Stimulated activated CD8-positive, alpha-beta memory T cell treated with anti-CD3 and anti-CD28 coated beads, Interleukin-15, amount 100 ng/mL, for 1 hour (primary cell): Measurements from ENCODE around the gene PTPN1.

ENCODE experiments used
- DNase-seq: peaks from one replicate; pipeline ENCODE4 v3.0.0-alpha.2; 2020; ENCODE audit warnings: low read depth

Gene PTPN1

DNA sequence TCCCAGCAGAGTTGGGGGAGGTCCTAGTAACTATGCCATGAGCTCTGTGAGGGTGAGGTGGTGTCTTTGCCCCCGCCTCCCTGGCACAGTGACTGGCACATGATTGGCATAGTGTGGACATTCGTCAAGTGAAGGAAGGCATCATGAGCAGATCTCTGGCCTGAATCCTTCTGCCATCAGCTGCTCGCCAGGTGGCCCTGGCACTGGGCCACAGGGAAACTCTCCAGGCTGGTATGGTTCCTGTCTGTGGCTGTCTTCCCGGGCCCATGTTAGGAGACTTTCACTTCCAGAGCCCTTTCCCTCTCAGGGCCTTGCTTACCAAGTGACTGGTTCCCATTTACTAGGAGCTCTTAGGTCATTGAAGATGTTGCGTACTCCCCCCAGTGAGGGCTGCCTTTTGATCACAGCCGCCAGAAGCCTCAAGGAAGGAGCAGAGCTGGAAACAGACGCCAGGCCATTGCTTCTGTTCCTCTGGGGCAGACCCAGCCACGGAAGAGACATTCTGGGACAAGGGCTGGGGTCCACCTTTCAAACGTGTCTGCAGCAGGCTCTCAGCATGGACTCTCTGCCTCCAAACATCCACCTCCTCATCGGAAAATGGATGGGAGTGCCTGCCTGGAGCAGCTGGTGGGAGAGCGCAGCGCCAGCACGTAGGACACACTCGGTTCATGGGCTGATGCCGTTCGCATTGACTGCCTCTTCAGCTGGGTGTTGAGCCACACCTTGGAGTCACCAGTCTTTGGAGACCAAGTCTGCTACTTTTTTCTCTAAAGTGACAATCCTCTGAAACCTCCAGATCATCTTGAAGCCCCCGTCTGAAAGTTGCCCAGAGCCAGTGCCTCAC lies 67.2 kb downstream of the PTPN1 start:
- DNase-seq: no peak

DNA sequence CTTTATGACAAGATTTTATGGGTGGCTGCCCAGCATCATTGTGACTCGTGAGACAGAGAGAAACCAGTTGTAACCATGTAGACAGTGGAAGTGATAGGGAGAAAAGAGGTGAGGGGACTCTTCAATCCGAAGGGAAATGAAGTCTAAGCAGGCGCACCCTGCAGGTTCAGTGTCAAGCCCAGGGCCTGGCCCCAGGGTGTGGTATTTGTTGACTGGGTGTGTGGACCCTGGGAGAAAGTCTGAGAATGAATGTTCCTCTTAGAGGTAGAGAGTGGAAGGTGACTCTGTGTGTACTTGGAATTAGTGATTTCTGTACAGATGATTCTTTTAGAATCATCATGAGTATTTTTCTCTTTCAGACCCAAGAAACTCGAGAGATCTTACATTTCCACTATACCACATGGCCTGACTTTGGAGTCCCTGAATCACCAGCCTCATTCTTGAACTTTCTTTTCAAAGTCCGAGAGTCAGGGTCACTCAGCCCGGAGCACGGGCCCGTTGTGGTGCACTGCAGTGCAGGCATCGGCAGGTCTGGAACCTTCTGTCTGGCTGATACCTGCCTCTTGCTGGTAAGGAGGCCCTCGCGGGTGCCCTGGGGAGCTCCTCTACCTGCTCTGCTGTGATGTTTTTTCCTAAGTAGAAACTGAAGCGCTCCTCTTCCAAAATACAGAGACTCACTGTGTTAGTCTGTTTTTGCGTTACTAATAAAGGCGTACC lies 68.0 kb downstream of the PTPN1 start:
- DNase-seq: no peak

DNA sequence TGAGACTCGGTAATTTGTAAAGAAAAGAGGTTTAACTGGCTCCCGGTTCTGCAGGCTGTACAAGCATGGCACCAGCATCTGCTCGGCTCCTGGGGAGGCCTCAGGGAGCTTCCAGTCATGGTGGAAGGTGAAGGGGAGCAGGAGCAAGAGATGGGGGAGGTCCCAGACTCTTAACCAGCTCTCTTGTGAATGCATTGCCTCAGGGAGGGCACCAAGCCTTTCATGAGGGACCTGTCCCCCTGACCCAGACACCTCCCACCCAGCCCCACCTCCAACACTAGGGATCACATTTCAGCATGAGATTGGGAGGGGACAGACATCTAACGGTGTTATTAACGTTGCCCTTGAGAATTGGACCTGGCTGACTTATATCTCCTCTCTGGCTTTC lies 68.6 kb downstream of the PTPN1 start:
- DNase-seq: no peak

DNA sequence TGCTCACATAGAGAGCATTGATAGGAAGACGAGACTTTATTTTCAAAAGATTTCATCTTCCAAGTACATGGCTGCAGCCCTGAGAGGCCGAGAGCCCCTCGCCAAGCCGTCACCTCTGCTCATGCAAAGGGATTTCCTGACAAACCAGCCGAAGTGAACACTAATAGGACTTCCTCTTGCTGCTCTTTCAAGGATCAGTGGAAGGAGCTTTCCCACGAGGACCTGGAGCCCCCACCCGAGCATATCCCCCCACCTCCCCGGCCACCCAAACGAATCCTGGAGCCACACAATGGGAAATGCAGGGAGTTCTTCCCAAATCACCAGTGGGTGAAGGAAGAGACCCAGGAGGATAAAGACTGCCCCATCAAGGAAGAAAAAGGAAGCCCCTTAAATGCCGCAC lies 69.3 kb downstream of the PTPN1 start:
- no peak for DNase-seq

DNA sequence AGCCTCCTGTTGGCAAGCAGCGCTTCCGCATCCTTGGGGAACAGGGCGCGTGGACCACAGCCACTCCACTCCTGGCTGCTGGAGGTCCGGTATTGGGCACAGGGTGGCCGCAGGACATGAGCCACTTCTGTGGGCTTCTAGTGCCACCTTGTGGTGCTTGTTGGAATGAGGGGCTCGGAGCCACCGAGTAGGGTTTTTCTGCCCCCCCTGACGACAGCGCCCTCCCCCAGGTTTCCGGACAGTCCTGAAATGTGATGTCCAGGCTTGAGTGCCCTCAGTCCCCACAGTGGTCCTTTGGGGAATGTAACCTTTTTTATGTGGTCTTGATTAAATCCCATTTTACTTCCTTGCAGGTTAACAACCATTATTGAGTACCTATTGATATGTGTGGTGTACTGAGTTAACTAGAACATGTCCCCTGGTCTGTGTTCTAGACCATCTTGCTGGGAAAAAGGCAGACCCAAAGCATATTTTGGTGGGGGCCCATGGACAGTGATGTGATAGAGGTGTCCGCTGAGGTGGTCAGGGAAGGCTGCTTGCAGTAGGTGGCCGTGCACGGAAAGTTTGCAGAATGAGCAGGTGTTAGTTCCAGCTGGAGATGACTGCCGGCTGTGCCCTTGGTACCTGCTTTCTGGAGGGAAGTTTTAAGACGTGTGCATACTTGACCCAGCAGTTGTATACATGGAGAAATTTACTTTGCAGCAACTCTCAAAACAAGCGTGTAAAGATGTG lies 70.0 kb downstream of the PTPN1 start:
- no peak for DNase-seq

DNA sequence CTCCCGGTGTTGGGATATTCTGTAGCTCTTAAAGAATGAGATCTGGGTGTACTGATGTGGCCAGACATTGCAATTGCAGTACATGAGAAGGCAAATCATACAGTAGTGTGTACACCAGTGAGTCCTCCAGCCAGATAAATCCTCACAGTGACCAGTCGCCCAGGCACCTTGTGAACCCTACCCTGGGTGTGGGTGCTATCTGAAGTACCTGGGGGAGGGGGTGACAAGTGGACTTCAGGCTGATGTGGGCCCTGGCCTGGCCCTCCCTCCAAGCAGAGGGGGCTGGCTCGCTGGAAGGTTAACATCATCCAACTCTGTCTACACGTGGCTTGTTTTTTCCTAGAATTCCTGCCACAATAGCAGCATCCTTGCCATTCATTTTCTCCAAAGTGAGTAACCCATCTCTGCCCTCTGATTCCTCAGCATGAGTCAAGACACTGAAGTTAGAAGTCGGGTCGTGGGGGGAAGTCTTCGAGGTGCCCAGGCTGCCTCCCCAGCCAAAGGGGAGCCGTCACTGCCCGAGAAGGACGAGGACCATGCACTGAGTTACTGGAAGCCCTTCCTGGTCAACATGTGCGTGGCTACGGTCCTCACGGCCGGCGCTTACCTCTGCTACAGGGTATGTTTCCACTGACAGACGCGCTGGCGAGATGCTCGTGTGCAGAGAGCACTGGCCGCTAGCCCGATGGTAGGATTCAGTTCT lies 70.8 kb downstream of the PTPN1 start:
- no peak for DNase-seq

DNA sequence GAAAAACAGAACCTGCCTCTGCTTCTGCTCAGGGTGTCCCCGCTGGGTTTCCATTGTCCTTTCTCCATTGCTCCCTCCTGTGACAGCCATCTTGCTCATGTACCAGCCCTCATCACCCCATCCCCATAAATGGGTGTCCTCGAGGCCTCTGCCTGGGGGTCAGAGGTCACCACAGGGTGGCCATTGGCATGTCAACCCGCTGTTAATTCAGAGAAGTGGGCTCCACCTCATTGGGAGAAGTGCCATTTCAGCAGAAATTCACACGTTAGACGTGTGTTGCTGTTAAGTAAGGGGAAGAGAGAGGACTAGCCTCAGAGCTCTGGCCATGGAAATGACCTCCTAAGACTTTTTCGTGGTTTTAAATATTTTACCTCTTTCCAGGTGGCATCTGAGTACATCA lies 71.9 kb downstream of the PTPN1 start:
- DNase-seq: no peak

DNA sequence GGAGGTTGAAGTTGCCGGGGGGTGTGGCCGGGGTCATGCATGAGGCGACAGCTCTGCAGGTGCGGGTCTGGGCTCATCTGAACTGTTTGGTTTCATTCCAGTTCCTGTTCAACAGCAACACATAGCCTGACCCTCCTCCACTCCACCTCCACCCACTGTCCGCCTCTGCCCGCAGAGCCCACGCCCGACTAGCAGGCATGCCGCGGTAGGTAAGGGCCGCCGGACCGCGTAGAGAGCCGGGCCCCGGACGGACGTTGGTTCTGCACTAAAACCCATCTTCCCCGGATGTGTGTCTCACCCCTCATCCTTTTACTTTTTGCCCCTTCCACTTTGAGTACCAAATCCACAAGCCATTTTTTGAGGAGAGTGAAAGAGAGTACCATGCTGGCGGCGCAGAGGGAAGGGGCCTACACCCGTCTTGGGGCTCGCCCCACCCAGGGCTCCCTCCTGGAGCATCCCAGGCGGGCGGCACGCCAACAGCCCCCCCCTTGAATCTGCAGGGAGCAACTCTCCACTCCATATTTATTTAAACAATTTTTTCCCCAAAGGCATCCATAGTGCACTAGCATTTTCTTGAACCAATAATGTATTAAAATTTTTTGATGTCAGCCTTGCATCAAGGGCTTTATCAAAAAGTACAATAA lies 72.5 kb downstream of the PTPN1 start:
- DNase-seq: no peak

DNA sequence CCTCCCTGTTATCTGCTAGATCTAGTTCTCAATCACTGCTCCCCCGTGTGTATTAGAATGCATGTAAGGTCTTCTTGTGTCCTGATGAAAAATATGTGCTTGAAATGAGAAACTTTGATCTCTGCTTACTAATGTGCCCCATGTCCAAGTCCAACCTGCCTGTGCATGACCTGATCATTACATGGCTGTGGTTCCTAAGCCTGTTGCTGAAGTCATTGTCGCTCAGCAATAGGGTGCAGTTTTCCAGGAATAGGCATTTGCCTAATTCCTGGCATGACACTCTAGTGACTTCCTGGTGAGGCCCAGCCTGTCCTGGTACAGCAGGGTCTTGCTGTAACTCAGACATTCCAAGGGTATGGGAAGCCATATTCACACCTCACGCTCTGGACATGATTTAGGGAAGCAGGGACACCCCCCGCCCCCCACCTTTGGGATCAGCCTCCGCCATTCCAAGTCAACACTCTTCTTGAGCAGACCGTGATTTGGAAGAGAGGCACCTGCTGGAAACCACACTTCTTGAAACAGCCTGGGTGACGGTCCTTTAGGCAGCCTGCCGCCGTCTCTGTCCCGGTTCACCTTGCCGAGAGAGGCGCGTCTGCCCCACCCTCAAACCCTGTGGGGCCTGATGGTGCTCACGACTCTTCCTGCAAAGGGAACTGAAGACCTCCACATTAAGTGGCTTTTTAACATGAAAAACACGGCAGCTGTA lies 73.4 kb downstream of the PTPN1 start:
- DNase-seq: no peak

DNA sequence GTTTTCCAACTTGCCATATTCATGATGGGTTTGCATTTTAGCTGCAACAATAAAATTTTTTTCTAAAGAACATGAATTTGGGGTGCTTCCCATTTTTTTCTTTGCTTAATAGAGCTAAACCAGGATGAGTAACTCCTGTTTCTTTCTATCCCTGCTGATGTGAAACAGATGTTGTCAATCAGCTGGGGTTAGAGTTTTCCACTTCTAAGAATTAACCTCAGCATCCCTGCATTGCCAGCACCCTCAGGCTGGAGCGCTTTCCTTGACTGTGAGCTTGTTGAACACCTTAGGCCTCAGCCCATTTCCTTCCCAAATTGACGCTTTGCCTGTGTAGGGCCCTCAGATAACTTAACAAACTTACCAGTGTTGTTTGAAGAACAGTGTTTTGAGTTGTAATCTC lies 74.5 kb downstream of the PTPN1 start:
- DNase-seq: no peak

DNA sequence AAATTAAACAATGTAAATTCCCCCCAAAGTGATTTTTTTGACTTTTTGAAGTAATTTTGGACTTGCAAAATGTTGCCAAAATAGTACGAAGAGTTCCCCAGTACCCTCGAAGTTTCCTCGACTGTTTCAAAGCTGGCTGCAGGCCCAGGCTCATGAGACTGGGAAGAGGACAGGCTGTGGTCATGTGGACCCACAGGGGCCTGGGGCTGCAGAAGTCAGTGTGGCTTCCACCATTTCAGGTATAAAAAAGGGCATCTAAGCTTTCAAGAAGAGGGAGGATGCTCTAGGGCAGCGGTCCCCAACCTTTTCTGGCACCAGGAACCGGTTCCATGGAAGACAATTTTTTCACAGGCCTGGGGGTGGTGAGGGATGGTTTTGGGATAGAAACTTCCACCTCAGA lies 75.0 kb downstream of the PTPN1 start:
- no peak for DNase-seq

DNA sequence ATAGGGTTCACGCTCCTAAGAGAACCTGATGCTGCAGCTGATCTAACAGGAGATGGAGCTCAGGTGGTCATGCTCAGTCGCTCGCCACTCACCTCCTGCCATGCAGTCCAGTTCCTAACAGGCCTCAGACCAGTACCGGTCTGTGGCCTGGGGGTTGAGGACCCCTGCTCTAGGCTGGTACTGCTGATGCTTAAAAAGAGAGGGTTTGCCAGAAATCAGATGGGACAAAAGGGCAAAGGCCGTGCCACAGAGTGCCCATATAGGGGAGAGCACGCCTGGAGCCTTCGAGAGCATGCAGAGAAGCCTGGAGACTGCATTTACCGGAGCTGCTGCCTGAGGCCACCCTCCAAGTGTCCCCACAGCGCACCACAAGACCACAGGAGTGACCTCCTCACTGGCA lies 75.5 kb downstream of the PTPN1 start:
- DNase-seq: no peak

DNA sequence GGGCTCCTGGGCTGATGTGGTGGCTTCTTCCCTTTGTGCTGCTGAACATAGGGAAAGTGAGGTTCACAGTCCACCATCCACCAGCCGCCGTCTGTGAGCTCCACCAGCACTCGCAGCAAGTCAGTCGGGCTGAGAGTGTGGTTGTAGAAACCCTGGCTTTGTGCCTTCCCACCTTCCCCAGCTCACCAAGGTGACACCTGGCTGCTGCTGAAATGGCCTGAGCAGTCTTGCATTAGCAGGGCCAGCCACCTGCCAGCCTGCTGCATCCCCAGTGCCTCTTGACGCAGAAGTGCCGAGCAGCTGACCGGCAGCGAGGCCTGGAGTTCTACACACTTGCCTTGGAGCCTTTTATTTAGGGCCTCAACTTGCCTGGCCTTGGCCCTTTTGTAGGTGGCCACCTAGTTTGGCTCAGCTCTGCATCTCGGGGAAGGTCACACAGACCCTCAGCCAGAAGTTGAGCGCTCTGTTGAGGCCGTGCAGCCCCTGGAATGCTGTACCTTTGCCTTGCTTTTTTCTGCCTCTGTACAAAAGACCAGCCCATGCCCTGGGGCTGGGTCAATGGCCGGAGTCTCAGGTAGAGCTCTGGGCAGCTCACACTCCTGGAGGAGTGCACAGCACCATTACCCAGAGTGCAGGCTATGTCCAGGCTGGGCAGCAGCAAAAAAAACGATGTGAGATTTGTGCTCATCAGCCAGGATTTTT lies 76.5 kb downstream of the PTPN1 start:
- no peak for DNase-seq

DNA sequence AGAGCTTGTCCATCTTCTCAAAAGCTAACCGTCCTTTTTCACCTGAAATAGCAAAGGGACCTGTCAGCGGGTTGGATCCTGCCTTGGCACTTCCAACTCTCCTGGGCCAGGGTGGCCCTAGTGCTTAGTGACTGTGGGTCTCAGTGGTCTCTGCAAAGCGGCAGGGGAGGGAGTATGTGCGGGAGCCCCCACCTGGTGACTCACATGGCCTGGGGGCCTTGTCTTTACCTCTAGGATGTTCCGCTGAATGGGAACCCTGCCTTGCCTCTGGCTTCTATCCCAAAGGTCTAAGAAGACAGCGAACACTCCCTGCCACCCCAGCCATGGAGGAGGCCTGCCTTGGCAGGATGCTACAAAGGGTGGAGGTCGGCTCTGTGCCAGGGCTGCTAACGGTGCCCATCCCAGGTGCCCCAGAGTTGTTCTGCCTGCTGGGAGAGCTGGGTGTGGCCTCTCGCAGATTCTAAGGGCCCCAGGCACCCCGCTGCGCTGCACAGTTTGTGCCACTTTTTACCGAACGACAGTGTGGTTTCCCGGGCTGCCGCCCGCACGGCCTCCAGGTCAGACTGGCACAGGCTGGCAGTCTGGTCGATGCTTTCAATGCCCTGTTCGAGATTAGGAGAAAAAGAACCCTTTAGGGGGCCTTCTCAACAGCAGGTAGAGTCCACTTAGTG lies 77.2 kb downstream of the PTPN1 start:
- DNase-seq: no peak

DNA sequence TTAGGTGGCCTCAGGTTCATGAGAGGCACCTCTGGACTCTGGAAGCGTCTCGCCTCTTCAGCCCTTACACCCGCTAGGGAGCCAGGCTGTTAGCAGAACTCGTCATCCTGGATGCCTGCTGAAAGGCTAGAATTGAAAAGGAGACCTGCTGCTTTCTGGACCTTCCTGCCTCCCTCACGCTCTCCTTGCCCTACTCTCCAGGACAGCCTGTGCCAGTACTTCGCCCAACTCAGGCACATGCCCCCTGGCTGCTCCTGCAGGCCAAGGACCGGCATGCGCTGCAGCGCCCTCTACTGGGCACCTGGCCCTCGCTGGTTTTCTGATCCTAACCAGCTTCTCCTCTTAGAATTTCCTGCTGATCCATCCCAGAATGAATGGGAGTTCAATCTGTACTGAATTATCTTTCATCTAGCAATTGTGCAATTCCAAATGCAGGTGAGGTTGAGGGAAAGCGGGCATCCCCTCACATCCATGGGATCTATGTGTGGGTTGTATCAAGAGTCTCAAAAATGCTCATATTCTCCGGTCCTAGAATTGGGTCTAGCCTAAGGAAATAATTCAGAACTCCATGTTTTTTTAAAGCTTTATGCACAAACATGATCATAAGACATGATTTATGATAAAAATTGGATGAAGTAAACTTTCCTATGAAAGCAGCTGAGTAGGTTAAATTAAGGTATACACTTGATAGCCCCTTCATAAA lies 78.0 kb downstream of the PTPN1 start:
- peak; percentile 54 for DNase-seq

DNA sequence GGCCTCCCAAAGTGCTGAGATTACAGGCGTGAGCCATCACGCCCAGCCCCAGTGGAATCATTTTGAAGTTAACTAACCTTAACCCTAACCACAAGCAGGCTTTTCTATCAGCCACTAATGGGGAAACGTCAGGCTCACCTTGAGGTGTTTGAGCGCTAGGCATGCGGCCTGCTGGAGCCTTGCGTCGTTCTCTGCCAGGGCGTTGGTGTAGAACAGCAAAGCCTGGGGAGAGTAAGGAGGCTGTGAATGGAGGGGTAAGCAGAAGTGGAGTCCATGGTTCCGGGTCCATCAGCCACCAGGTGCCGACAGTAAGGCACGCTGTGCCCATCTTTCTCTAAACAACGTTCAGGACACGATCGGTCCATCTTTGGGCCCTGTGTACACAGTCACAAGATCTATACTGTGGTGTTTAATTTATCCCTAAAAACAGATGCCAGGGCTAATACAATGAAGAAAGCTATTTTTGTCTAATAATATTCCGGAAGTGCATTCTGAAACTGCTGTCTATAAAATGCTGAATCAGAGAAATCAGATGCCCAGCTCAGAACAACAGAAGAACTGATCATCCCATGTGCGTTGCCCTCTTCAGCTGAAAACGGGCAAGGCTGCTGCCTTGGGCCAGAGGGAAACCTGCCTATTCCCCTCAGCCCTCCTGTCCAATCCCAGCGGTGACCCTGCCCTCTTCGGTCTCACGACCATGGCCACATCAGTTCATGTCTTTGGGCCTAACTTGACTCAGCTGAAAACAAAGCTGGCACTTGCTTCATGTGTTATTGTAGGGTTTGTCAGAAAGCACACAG lies 79.6 kb downstream of the PTPN1 start:
- DNase-seq: no peak

DNA sequence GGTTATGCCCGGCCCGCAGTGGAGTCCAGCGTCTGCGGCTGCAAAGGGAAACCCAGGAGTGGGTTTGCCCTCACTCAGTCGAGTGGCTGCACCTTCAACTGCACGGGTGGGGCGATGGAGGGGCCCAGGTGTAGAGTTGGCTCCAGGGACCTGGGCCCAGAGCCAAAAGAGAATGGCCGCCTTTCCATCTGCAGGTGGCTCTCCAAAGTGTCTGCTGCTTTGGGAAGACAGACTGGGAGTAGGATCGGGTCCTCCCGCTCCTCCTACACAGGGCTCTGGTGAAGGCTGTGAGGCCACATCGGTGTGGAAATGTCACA lies 80.1 kb downstream of the PTPN1 start:
- DNase-seq: no peak

DNA sequence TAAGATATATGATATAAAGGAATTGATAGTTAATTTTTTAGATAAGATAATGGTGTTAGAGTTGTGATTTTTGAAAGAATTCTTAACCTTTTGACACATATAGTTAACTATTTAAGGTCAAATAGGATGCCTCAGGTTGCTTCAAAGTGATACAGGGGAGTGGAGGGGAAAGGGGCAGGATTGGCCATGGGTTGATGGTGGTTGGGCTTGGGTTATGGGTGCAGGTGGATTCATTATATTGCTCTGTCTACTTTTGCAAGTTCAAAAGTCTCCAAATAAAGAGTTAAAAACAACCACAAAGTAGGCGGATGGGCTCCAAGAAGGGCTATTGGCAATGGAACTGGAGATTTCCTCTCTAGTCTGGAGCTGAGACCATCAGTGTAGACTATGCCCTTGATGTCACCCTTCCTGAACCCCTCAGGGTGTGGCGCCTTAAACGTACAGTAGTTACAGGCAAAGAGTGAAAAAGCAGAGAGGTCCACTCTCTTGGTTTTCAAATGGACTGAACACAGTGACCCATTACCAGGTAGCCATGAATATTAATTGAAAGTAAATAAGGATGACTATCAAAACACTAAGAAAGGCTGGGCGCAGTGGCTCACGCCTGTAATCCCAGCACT lies 81.2 kb downstream of the PTPN1 start:
- no peak for DNase-seq
